ENCODE data around the gene SRP54. TPM values are rescaled to one million over a fixed set of nuclear protein-coding genes. Genes with fewer than 3 reads are reported as not detected.

Gene SRP54
- total and polyA plus RNA-seq, 2 of the 13 experiments (the other 11 are each of a cell fraction or from before 2014, with no cell fraction given) = 42.2 to 207 TPM

- Histone ChIP-seq H3K4me2 (ENCODE audit: low read depth, low read length) (no peak overlapping the region), H3K36me3 (replicated peaks in 1 of 2; ENCODE audit: control insufficient read depth in 1 of 2, insufficient read depth in 2 of 2, low read length in 2 of 2) (peaks cover 0 to 2% of the 10 kb centered on the region in 2 experiments; a peak in 1 of 5 replicates), H3K27ac (ENCODE audit: extremely low read length, insufficient read depth, low read length) (no peak overlapping the region), H3K4me3 (replicated peaks in 1 of 3; ENCODE audit: insufficient read depth in 1 of 3, low read depth in 2 of 3, low read length in 3 of 3) (no peak overlapping the region), H3K4me1 (ENCODE audit: insufficient read depth, low read length) (peaks cover 4% of the 10 kb centered on the region; the same call in 1 of the 2 replicates), H3K27me3 (ENCODE audit: control insufficient read depth in 1 of 2, insufficient read depth in 2 of 2, low read length in 2 of 2) (no peaks in the 10 kb centered on the region), H2AFZ (ENCODE audit: low read length) (no peak overlapping the region), H4K20me1 (ENCODE audit: insufficient read depth, low read length) (no peaks in the 10 kb centered on the region), H3K9ac (ENCODE audit: insufficient read depth, low read depth, low read length) (no peak overlapping the region), H3K9me3 (ENCODE audit: low read length) (no peaks in the 10 kb centered on the region), H3K79me2 (ENCODE audit: insufficient read depth, low read length) (no peaks in the 10 kb centered on the region)
- TF ChIP-seq ZFY (CRISPR knock-in tag; IDR thresholded peaks at IDR 0.05) = no peak
- no peak for TF ChIP-seq HOXA7 (CRISPR knock-in tag; IDR thresholded peaks at IDR 0.05)
- TF ChIP-seq SMARCE1 (IDR thresholded peaks at IDR 0.05; ENCODE audit: borderline replicate concordance) = no peak
- TF ChIP-seq, protein P1, sequence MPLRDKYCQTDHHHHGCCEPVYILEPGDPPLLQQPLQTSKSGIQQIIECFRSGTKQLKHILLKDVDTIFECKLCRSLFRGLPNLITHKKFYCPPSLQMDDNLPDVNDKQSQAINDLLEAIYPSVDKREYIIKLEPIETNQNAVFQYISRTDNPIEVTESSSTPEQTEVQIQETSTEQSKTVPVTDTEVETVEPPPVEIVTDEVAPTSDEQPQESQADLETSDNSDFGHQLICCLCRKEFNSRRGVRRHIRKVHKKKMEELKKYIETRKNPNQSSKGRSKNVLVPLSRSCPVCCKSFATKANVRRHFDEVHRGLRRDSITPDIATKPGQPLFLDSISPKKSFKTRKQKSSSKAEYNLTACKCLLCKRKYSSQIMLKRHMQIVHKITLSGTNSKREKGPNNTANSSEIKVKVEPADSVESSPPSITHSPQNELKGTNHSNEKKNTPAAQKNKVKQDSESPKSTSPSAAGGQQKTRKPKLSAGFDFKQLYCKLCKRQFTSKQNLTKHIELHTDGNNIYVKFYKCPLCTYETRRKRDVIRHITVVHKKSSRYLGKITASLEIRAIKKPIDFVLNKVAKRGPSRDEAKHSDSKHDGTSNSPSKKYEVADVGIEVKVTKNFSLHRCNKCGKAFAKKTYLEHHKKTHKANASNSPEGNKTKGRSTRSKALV (CRISPR knock-in tag; IDR thresholded peaks at IDR 0.05) = no peak
- TF ChIP-seq NR3C1 (CRISPR knock-in tag; IDR thresholded peaks at IDR 0.05) = no peak
- no peak for TF ChIP-seq ZNF749 (CRISPR knock-in tag; IDR thresholded peaks at IDR 0.05; ENCODE audit: borderline replicate concordance)
- TF ChIP-seq ZBTB1 (CRISPR knock-in tag; IDR thresholded peaks at IDR 0.05; ENCODE audit: borderline replicate concordance) = no peak
- no peak for TF ChIP-seq HDAC1 (CRISPR knock-in tag; IDR thresholded peaks at IDR 0.05)
- no peak for TF ChIP-seq FOSL2 (CRISPR knock-in tag; IDR thresholded peaks at IDR 0.05)
- TF ChIP-seq EED (CRISPR knock-in tag; IDR thresholded peaks at IDR 0.05) = no peak
- TF ChIP-seq MTA3 (CRISPR knock-in tag; IDR thresholded peaks at IDR 0.05) = no peak
- TF ChIP-seq TBL1XR1 (IDR thresholded peaks at IDR 0.05; ENCODE audit: borderline replicate concordance, low read length, partially characterized antibody) = no peak
- TF ChIP-seq ZNF501 (CRISPR knock-in tag; IDR thresholded peaks at IDR 0.05) = no peak
- no peak for TF ChIP-seq SIX4 (CRISPR knock-in tag; IDR thresholded peaks at IDR 0.05)
- TF ChIP-seq KDM4B (CRISPR knock-in tag; IDR thresholded peaks at IDR 0.05) = no peak
- TF ChIP-seq, protein P2, sequence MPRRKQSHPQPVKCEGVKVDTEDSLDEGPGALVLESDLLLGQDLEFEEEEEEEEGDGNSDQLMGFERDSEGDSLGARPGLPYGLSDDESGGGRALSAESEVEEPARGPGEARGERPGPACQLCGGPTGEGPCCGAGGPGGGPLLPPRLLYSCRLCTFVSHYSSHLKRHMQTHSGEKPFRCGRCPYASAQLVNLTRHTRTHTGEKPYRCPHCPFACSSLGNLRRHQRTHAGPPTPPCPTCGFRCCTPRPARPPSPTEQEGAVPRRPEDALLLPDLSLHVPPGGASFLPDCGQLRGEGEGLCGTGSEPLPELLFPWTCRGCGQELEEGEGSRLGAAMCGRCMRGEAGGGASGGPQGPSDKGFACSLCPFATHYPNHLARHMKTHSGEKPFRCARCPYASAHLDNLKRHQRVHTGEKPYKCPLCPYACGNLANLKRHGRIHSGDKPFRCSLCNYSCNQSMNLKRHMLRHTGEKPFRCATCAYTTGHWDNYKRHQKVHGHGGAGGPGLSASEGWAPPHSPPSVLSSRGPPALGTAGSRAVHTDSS (CRISPR knock-in tag; conservative IDR thresholded peaks at IDR 0.05) = no peak
- no peak for TF ChIP-seq ZNF260 (CRISPR knock-in tag; IDR thresholded peaks at IDR 0.05; ENCODE audit: borderline replicate concordance, low read depth)
- TF ChIP-seq NFRKB (IDR thresholded peaks at IDR 0.05) = no peak
- TF ChIP-seq AGO2 (optimal IDR thresholded peaks at IDR 0.05; ENCODE audit: low read depth, low read length) = no peak
- ChIA-PET CTCF (ENCODE audit: low intra/inter-chr PET ratio, low total read pairs) (no interaction called here), POLR2A (no interaction called here)
- in situ Hi-C loops (cut with HindIII; ENCODE audit: extremely low pct_ligation_motif_present, low pct_unique_long_range_greater_than_20kb) = no loop called here
- DNase-seq (ENCODE audit: low spot score) = no peak
- no peak for FAIRE-seq
- WGBS (ENCODE audit: low lambda C conversion rate) = 94% methylated on average over 3 of the region's 3 CpGs
- intact Hi-C loops (cut with micrococcal nuclease; ENCODE audit: unreplicated experiment) = no loop called here
- no TSS peak for BruUV-seq (replicated peaks)
- peak; percentile 30; the same call in 2 of the 3 replicates for ATAC-seq
These were observed 44.9 kb upstream of the SRP54 start for GRCh38 chr14:34937876-34938275.
